ENCODE data around the gene ZC3H12D. TPM values are rescaled to one million over a fixed set of nuclear protein-coding genes. Genes with fewer than 3 reads are reported as not detected.

ZC3H12D gene
- polyA plus RNA-seq, 3 donors = 0.96 to 4.7 (median 1.2) TPM

DNA sequence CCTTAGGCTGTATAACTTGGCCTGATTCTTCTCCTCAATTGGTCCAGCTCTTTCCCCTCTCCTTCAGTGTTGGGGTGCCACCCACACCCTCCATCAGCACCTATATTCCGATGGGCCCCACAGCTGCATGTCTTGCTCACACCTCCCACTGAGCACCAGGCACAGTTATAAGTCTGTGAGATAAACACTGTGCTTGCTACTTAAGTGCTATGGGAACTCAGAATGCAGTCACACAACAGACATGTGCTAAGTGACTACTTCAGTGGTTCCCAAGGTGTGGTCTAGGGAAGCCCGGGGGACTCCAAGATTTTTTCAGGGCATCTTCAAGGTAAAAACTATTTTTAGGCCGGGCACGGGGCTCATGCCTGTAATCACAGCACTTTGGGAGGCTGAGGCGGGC, 7.3 kb downstream of the ZC3H12D start:
- Mint-ChIP-seq H3K27ac (peak overlapping the region in 3 of 7 donors; percentile 1 to 87 (median 21)), H3K27me3 (ENCODE audit: low read depth in 3 of 3) (no peaks in the 10 kb centered on the region), H3K4me3 (no peak overlapping the region), H3K9me3 (peaks cover 0 to 3% (median 0%) of the 10 kb centered on the region in 7 donors), H3K36me3 (peaks cover 27 to 35% of the 10 kb centered on the region in 2 donors), H3K4me1 (peaks cover 23% of the 10 kb centered on the region)
- no peak for DNase-seq
- no peak overlapping the region for H2AFZ ChIP-seq (ENCODE audit: insufficient read depth, low read depth, low read length, poor library complexity, severe bottlenecking)
- H3K4me1 ChIP-seq (ENCODE audit: control insufficient read depth in 1 of 2, insufficient read depth in 2 of 2, low read length in 2 of 2) = peaks cover 21 to 23% of the 10 kb centered on the region in 2 donors
- no peak overlapping the region for H3K4me3 ChIP-seq (replicated peaks in 1 of 3; ENCODE audit: low read depth in 2 of 3, low read length in 3 of 3)
- H4K20me1 ChIP-seq (ENCODE audit: insufficient read depth, low read length) = no peaks in the 10 kb centered on the region
- H3K36me3 ChIP-seq (replicated peaks in 1 of 2; ENCODE audit: control insufficient read depth in 1 of 2, insufficient read depth in 2 of 2, low read length in 2 of 2) = peaks cover 8 to 18% of the 10 kb centered on the region in 2 donors
- 100% methylated on average over 1 of the region's 5 CpGs for WGBS (ENCODE audit: insufficient coverage)
- H3K27ac ChIP-seq (ENCODE audit: low read depth in 1 of 2, low read length in 2 of 2) = no peak overlapping the region
- no peak overlapping the region for H3K9ac ChIP-seq (ENCODE audit: insufficient read depth, low read length, poor library complexity, severe bottlenecking)
- no peaks in the 10 kb centered on the region for H3K27me3 ChIP-seq (ENCODE audit: control insufficient read depth in 2 of 2, insufficient read depth in 2 of 2, low read length in 2 of 2)
- intact Hi-C loops (cut with micrococcal nuclease) = no loop called here
- no peak for TF ChIP-seq CTCF (IDR thresholded peaks at IDR 0.05)
- H3K9me3 ChIP-seq (replicated peaks in 1 of 2; ENCODE audit: control insufficient read depth in 1 of 2, insufficient read depth in 1 of 2, low read length in 2 of 2) = no peaks in the 10 kb centered on the region
- no peak overlapping the region for H3K4me2 ChIP-seq (replicated peaks; ENCODE audit: extremely low read depth, low read length, poor library complexity, severe bottlenecking)
- peaks cover 74% of the 10 kb centered on the region for H3K79me2 ChIP-seq (ENCODE audit: insufficient read depth, low read length)

- peaks cover 17% of the 10 kb centered on the region for H3K4me1 Mint-ChIP-seq
- Histone ChIP-seq H2AFZ (ENCODE audit: insufficient read depth, low read depth, low read length, poor library complexity, severe bottlenecking) (no peak overlapping the region), H4K20me1 (ENCODE audit: insufficient read depth, low read length) (no peaks in the 10 kb centered on the region), H3K9me3 (replicated peaks in 1 of 2; ENCODE audit: control insufficient read depth in 1 of 2, insufficient read depth in 1 of 2, low read length in 2 of 2) (no peaks in the 10 kb centered on the region), H3K27ac (ENCODE audit: low read depth in 1 of 2, low read length in 2 of 2) (no peak overlapping the region), H3K4me1 (ENCODE audit: control insufficient read depth in 1 of 2, insufficient read depth in 2 of 2, low read length in 2 of 2) (peaks cover 15 to 17% of the 10 kb centered on the region in 2 donors), H3K4me3 (replicated peaks in 1 of 3; ENCODE audit: low read depth in 2 of 3, low read length in 3 of 3) (no peak overlapping the region), H3K79me2 (ENCODE audit: insufficient read depth, low read length) (peaks cover 78% of the 10 kb centered on the region), H3K27me3 (ENCODE audit: control insufficient read depth in 2 of 2, insufficient read depth in 2 of 2, low read length in 2 of 2) (no peaks in the 10 kb centered on the region), H3K36me3 (replicated peaks in 1 of 2; ENCODE audit: control insufficient read depth in 1 of 2, insufficient read depth in 2 of 2, low read length in 2 of 2) (peaks cover 9 to 24% of the 10 kb centered on the region in 2 donors), H3K4me2 (replicated peaks; ENCODE audit: extremely low read depth, low read length, poor library complexity, severe bottlenecking) (no peak overlapping the region), H3K9ac (ENCODE audit: insufficient read depth, low read length, poor library complexity, severe bottlenecking) (no peak overlapping the region)
- intact Hi-C loops (cut with micrococcal nuclease) = no loop called here
- no peak for DNase-seq
- TF ChIP-seq CTCF (IDR thresholded peaks at IDR 0.05) = no peak
- peaks cover 33 to 41% of the 10 kb centered on the region in 2 donors for H3K36me3 Mint-ChIP-seq
- WGBS (ENCODE audit: insufficient coverage) = 91% methylated on average over 3 of the region's 6 CpGs
- no peaks in the 10 kb centered on the region for H3K27me3 Mint-ChIP-seq (ENCODE audit: low read depth in 3 of 3)
- peaks cover 0 to 3% (median 0%) of the 10 kb centered on the region in 7 donors for H3K9me3 Mint-ChIP-seq
- H3K4me3 Mint-ChIP-seq = no peak overlapping the region
- H3K27ac Mint-ChIP-seq = peak overlapping the region in 2 of 7 donors; percentile 36 to 72
Observed at GRCh38 chr6:149476789-149477455, 7.9 kb downstream of the ZC3H12D start.
